NCI-H1930 (cell line): Measurements from ENCODE around the gene PHAF1.
"Not testable (repeated sequence)": the region's sequence is repeated elsewhere in the genome, so short reads cannot be mapped to it uniquely, and the experiment has no call there.

Experiments
- DNase-seq, 2 experiments: peaks; one replicate each; lab custom pipeline; 2025; lab: John Stamatoyannopoulos, UW

Gene PHAF1

DNA sequence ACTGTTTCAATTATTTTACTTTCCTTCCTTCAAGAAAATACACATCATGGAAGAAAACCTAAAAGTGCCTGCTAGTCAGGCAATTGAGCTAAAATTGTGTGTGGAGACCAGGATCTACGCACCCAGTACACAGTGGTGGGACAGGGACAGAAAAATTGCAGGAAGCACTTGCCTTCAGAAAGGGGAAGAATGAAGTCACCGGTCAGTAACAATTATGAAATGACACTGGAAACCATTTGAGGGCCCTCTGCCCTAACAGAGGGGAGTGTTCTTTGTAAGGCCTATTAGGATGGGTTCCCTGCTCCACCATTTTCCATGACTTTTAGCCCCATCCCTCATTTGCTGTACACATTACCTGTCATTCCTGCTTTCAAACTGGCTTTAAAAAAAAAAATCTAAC, 4.5 kb upstream of the PHAF1 start:
- DNase-seq: no peak

GRCh38 chr16:67105881-67106280, 3.9 kb upstream of the PHAF1 start:
- DNase-seq: no peak

DNA sequence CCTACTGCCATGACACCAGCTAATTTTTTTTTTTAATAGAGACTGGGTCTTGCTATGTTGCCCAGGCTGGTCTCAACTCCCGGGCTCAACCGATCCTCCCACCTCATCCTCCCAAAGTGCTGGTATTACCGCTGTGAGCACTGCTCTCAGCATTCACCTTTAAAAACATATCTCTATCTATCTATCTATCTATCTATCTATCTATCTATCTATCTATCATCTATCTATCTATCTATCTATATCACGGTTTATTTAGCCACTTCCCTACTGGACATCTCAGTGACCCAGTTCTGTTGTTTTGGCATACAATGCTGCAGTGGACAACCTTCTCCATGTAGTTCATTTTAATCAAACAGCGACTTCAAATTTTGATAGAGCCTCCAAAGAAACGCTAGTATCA, 1.3 kb upstream of the PHAF1 start:
- no peak for DNase-seq

GRCh38 chr16:67108931-67109406, 772 bp upstream of the PHAF1 start:
- DNase-seq: no peak

- DNase-seq: no peak
These were observed 2.3 kb downstream of the PHAF1 start for GRCh38 chr16:67111951-67112444.

DNA sequence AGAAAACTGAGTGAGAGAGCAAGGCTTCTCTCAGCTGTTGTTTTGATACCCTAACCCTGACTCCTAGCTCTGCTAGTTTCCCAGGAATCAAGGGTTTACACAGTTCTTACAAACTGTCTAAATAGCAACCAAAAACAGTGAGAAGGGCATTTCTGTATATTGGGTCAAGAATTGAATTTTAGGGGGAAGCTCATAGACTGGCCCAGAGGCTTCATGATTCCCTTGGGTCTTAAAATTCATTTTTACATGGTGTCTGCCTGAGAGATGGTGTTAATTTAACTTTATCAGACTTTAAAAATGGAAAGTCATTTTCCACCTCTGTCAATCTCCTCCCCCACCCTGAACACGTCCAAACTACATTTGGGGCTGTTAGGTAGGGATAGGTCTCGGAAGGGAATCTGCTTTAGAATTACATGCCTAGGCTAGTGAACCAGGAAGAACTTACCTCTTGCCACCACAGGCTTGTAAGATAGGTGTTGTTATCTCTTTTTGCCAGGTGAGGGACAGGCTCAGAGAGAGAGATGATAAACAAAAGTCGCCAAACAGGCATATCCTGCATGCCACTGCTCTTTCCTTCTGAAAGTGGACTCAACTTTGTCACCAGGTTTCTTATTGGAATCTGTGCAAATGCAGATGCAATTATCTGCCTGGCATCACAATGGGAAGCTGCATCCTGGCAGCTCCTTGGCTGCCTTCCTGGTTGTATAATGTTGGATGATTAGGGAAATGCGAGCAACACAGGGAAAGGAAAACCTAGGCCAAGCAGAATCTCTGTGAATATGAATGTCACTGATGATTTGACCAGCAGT, 3.1 kb downstream of the PHAF1 start:
- no peak for DNase-seq

DNA sequence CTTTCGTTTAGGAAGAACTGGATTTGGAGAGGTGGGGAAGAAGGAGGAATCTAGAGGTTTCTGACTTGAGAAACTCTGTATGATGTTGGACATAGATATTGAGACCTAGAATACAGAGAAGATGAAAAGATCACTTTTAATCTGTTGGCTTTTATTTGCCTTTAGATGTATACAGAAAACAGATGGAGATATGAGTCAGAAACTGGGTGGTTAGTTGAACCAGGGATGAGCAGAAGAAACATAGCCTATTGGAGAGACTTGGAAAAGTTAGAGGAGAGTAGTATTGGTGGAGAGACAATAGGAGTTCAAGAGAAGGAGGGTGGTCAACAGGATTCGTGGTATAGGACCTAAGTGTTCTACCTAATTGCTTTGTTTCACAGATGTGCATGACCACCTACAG, 5.1 kb downstream of the PHAF1 start:
- no peak for DNase-seq

GRCh38 chr16:67115639-67116038, 5.9 kb downstream of the PHAF1 start:
- DNase-seq: no peak

GRCh38 chr16:67116388-67117311, 6.9 kb downstream of the PHAF1 start:
- no peak for DNase-seq

DNA sequence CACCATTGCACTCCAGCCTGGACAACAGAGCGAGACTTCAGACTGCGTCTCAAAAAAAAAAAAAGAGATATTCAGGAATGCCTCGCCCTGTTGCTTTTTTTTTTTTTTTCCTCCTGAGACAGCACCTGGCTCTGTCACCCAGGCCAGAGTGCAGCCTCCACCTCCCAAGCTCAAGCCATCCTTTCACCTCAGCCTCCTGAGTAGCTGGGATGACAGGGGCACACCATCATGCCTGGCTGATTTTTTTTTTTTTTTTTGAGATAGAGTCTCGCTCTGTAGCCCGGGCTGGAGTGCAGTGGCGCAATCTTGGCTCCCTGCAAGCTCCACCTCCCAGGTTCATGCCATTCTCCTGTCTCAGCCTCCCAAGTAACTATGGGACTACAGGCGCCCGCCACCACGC, 8.0 kb downstream of the PHAF1 start:
- DNase-seq: no peak

GRCh38 chr16:67120025-67120424, 10.3 kb downstream of the PHAF1 start:
- no peak for DNase-seq

DNA sequence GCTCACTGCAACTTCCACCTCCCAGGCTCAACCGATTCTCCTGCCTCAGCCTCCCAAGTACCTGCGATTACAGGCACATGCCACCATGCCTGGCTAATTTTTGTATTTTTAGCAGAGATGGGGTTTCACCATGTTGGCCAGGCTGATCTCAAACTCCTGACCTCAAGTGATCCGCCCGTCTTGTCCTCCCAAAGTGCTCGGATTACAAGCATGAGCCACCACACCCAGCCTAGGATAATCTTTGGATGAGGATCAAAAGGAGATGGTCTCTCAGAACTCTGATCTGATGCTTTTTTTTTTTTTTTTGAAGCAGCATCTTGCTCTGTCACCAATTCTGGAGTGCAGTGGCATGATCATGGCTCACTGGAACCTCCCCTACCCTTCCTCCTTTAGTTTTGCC, 13.1 kb downstream of the PHAF1 start:
- not testable (repeated sequence) for DNase-seq

DNA sequence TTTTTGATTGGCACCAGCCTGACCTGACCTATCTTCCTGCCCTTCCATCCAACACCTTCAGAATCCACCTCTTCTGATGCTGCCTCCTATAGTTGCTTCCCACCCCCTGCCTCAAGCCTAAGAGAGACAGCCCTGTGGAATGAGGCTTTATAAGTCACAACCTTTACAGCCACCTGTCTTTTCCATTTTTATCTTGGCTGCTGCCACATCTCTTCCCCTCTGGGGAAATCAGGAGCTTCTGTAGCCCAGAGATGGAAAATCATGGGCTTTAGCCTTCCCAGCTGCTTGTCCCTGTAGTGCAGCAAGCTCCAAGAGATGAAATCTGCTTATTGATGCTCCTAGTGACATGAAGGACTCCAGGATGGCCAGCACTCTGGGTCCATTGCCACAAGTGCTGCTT, 18.7 kb downstream of the PHAF1 start:
- no peak for DNase-seq

- no peak for DNase-seq
These were observed 19.1 kb downstream of the PHAF1 start for GRCh38 chr16:67128887-67129286.

DNA sequence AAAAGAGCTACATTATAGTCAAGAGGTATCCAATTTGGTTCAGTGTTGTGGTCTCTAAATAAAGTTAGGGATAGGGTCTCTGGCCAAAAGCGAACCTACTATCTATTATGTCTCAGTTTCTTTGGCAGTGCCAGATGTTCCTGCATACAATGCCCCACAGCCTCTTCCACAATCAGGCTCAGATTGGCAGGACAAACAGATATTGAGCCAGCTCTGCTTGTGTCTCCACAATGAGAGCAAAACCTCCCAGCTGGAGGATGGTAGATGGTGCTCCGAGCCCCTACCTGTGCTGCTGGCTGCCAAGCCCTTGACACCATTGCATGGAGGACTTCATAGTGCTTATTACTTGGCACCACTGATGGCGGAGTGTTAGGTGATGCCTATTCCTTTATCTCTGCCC, 19.7 kb downstream of the PHAF1 start:
- DNase-seq: no peak

GRCh38 chr16:67137605-67138004, 27.9 kb downstream of the PHAF1 start:
- DNase-seq: no peak

- DNase-seq: no peak
These were observed 31.6 kb downstream of the PHAF1 start for GRCh38 chr16:67141391-67141790.

DNA sequence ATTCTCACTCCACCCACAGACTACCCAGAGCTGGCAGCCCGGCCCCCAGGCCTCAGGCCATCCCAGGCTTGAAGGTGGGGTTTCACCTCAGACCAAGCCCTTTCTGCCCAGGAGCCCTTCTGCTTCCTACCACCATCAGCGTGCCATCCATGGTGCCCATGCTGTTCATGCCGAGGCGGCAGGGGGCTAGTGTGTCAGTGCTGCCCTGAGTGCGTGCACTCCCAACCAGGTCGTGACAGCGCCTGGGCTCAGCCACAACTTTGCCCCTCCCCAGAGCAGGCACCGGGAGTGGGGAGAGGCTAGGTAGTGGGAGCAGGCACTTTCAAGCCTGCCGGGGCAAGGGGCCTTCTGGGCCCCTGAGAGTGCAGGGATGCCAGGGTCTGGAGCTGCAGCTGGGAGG, 32.6 kb downstream of the PHAF1 start:
- no peak for DNase-seq

GRCh38 chr16:67144943-67145342, 35.2 kb downstream of the PHAF1 start:
- DNase-seq: no peak

- no peak for DNase-seq
These were observed 36.0 kb downstream of the PHAF1 start for GRCh38 chr16:67145746-67146145.

- DNase-seq: no peak
These were observed 37.0 kb downstream of the PHAF1 start for GRCh38 chr16:67146523-67147357.
